Smooth muscle cell (in vitro differentiated cells): ENCODE data around the gene CADM2. TPM values are rescaled to one million over a fixed set of nuclear protein-coding genes. Genes with fewer than 3 reads are reported as not detected.

Experiments
- DNase-seq: peaks from one replicate; lab custom pipeline; 2025; ENCODE audit not compliant: unreplicated experiment; lab: John Stamatoyannopoulos, UW
- H2AFZ ChIP-seq: fragments of 200-600 bp; sonication (generic); 2 replicates; pipeline ENCODE4 v1.6.0; 2016; ENCODE audit warnings: antibody characterized with exemption, low read depth, mild to moderate bottlenecking
- H3F3A ChIP-seq: fragments of 200-600 bp; sonication (generic); 2 replicates; pipeline ENCODE4 v1.6.0; 2017; ENCODE audit warnings: antibody characterized with exemption, low read depth
- H3K27ac ChIP-seq: fragments of 200-600 bp; sonication (generic); 2 replicates; pipeline ENCODE4 v1.5.1; 2016; ENCODE audit warnings: low read depth, mild to moderate bottlenecking
- H3K27me3 ChIP-seq: fragments of 200-600 bp; sonication (generic); 2 replicates; pipeline ENCODE4 v1.6.1; 2016; ENCODE audit warnings: low read depth, mild to moderate bottlenecking
- H3K36me3 ChIP-seq: fragments of 200-600 bp; sonication (generic); 2 replicates; pipeline ENCODE4 v1.5.1; 2016; ENCODE audit warnings: low read depth
- H3K4me1 ChIP-seq: fragments of 200-600 bp; sonication (generic); 2 replicates; pipeline ENCODE4 v1.5.1; 2016; ENCODE audit warnings: low read depth
- H3K4me2 ChIP-seq: fragments of 200-600 bp; sonication (generic); 2 replicates; pipeline ENCODE4 v1.6.0; 2016; ENCODE audit warnings: mild to moderate bottlenecking
- H3K4me3 ChIP-seq: fragments of 200-600 bp; sonication (generic); 2 replicates; pipeline ENCODE4 v1.5.1; 2016; ENCODE audit warnings: mild to moderate bottlenecking
- H3K79me2 ChIP-seq: fragments of 200-600 bp; sonication (generic); 2 replicates; pipeline ENCODE4 v1.6.0; 2016; ENCODE audit warnings: low read depth, mild to moderate bottlenecking
- H3K9ac ChIP-seq: fragments of 200-600 bp; sonication (generic); 2 replicates; pipeline ENCODE4 v1.6.0; 2016; ENCODE audit warnings: low read depth
- H3K9me3 ChIP-seq: fragments of 200-600 bp; sonication (generic); replicated peaks from 2 replicates; pipeline ENCODE4 v1.5.1; 2016; ENCODE audit warnings: low read depth
- H4K20me1 ChIP-seq: fragments of 200-600 bp; sonication (generic); 2 replicates; pipeline ENCODE4 v1.6.0; 2016; ENCODE audit warnings: low read depth
- CTCF ChIP-seq: fragments of 200-600 bp; sonication (generic); IDR thresholded peaks from 2 replicates; pipeline ENCODE4 v1.5.1; 2017; ENCODE audit warnings: borderline replicate concordance, mild to moderate bottlenecking, antibody characterized with exemption; ENCODE audit not compliant: insufficient read depth, poor library complexity, severe bottlenecking
- WGBS: methylation state at CpG from one replicate; pipeline ENCODE4 v1.1.7; 2016; ENCODE audit warnings: low lambda C conversion rate; 5-methylcytosine and 5-hydroxymethylcytosine counted together
- polyA plus RNA-seq: library from polyadenylated mRNA; unstranded; fragments of >200 nt; fragmentation: Nextera tagmentation; extraction: Ambion mirVana; gene quantifications from 2 replicates; pipeline ENCODE4 v1.2.1, GENCODE V29; 2016
- total RNA-seq: library from RNA; depleted of rRNA; stranded (reverse); fragments of >200 nt; gene quantifications from 2 replicates; pipeline ENCODE4 v1.2.3, GENCODE V29; 2014

CADM2 gene
- total and polyA plus RNA-seq, 2 experiments from 2014 or later: 0.13 TPM; not detected in 1

- WGBS: 62% methylated on average over 3 of the region's 3 CpGs
Observed at GRCh38 chr3:84987706-84988504, 29.1 kb downstream of the CADM2 start.

GRCh38 chr3:84989102-84989501 lies 30.3 kb downstream of the CADM2 start:
- Histone ChIP-seq H3K27me3 (no peaks in the 10 kb centered on the region), H3K27ac (no peak overlapping the region), H3K4me3 (no peak overlapping the region), H3K4me2 (no peak overlapping the region), H3K4me1 (peaks cover 8% of the 10 kb centered on the region), H2AFZ (no peak overlapping the region), H4K20me1 (no peaks in the 10 kb centered on the region), H3K9me3 (no peaks in the 10 kb centered on the region), H3K79me2 (no peaks in the 10 kb centered on the region), H3K36me3 (no peaks in the 10 kb centered on the region), H3K9ac (no peak overlapping the region), H3F3A (no peaks in the 10 kb centered on the region)
- no peak for TF ChIP-seq CTCF
- DNase-seq: no peak

More at GRCh38 chr3:84987706-84988504, 29.1 kb downstream of the CADM2 start:
- no peak overlapping the region for H3K4me2 ChIP-seq
- H3K4me1 ChIP-seq: peaks cover 11% of the 10 kb centered on the region
- H3K27ac ChIP-seq: no peak overlapping the region
- DNase-seq: no peak
- no peaks in the 10 kb centered on the region for H3K27me3 ChIP-seq
- no peak overlapping the region for H3K4me3 ChIP-seq
- H3F3A ChIP-seq: no peaks in the 10 kb centered on the region
- H3K36me3 ChIP-seq: no peaks in the 10 kb centered on the region
- H2AFZ ChIP-seq: no peak overlapping the region
- TF ChIP-seq CTCF: no peak
- H3K79me2 ChIP-seq: no peaks in the 10 kb centered on the region
- H3K9ac ChIP-seq: no peak overlapping the region
- H3K9me3 ChIP-seq: no peaks in the 10 kb centered on the region
- H4K20me1 ChIP-seq: no peaks in the 10 kb centered on the region

GRCh38 chr3:84991422-84991900 lies 32.7 kb downstream of the CADM2 start:
- 59% methylated on average over 1 of the region's 1 CpG for WGBS
- Histone ChIP-seq H3K27me3 (no peaks in the 10 kb centered on the region), H3K4me2 (no peak overlapping the region), H3K36me3 (no peaks in the 10 kb centered on the region), H3K4me3 (no peak overlapping the region), H3K79me2 (no peaks in the 10 kb centered on the region), H2AFZ (no peak overlapping the region), H3K9ac (no peak overlapping the region), H3K9me3 (no peaks in the 10 kb centered on the region), H3K4me1 (no peaks in the 10 kb centered on the region), H3F3A (no peaks in the 10 kb centered on the region), H3K27ac (no peak overlapping the region), H4K20me1 (no peaks in the 10 kb centered on the region)
- DNase-seq: no peak
- TF ChIP-seq CTCF: no peak

- H3K4me2 ChIP-seq: no peak overlapping the region
- no peaks in the 10 kb centered on the region for H3K9me3 ChIP-seq
- H3K9ac ChIP-seq: no peak overlapping the region
- no peak overlapping the region for H2AFZ ChIP-seq
- TF ChIP-seq CTCF: no peak
- no peaks in the 10 kb centered on the region for H3K36me3 ChIP-seq
- no peak for DNase-seq
- H3K27ac ChIP-seq: no peak overlapping the region
- H4K20me1 ChIP-seq: no peaks in the 10 kb centered on the region
- H3F3A ChIP-seq: no peaks in the 10 kb centered on the region
- H3K27me3 ChIP-seq: no peaks in the 10 kb centered on the region
- 93% methylated on average over 4 of the region's 4 CpGs for WGBS
- H3K4me3 ChIP-seq: no peak overlapping the region
- no peaks in the 10 kb centered on the region for H3K79me2 ChIP-seq
- H3K4me1 ChIP-seq: no peaks in the 10 kb centered on the region
Observed at GRCh38 chr3:84993956-84994355, 35.2 kb downstream of the CADM2 start.
